ENCODE data around the gene PLXDC1.

Gene PLXDC1

GRCh38 chr17:39151150-39151942 is at the start of gene PLXDC1:
Gene PLXDC1 (minus strand): TSS chr17:39151637. CDS start chr17:39151437, 200 bp downstream.
- no peak for DNase-seq (ENCODE audit: low spot score)

DNA sequence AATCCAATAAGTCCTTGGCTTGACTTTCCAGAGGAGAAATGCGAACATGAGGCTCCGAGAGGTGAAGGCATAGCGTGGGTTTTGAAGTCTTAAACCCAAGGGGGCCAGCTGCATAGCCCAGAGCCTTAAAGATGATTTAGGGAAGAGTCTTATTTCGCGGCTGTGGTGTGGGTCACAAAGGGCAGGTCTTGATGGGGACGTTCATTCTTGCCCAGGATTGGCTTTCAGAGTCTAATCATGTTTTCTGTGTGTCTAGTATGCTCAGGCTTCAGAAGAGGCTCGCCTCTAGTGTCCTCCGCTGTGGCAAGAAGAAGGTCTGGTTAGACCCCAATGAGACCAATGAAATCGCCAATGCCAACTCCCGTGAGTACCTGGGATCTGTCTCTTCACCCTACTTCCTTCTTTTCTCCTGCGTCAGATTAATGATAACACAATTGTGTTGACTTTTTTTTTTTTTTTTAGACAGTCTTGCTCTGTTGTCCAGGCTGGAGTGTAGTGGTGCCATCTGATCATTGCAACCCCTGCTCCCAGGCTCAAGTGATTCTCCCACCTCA is 49.6 kb upstream of the PLXDC1 start:
- DNase-seq (ENCODE audit: low spot score), result no peak

GRCh38 chr17:39200070-39200879 is 48.8 kb upstream of the PLXDC1 start, which contains the start of gene RPL19:
Gene RPL19 (plus strand): TSS chr17:39200283. CDS start chr17:39200345, 62 bp downstream.
- DNase-seq (ENCODE audit: low spot score), result peak; percentile 87

- peak; percentile 81 for DNase-seq (ENCODE audit: low spot score)
These were observed 48.3 kb upstream of the PLXDC1 start for GRCh38 chr17:39199820-39200069.

GRCh38 chr17:39198186-39198566 is 46.7 kb upstream of the PLXDC1 start:
- no peak for DNase-seq (ENCODE audit: low spot score)

GRCh38 chr17:39197380-39198185 is 46.1 kb upstream of the PLXDC1 start, which contains the start of gene CACNB1:
Gene CACNB1 (minus strand): TSS chr17:39197669. CDS start chr17:39197495, 174 bp downstream.
- peak; percentile 90 for DNase-seq (ENCODE audit: low spot score)

- DNase-seq (ENCODE audit: low spot score), result no peak
These were observed 45.4 kb upstream of the PLXDC1 start for GRCh38 chr17:39196808-39197291.

DNA sequence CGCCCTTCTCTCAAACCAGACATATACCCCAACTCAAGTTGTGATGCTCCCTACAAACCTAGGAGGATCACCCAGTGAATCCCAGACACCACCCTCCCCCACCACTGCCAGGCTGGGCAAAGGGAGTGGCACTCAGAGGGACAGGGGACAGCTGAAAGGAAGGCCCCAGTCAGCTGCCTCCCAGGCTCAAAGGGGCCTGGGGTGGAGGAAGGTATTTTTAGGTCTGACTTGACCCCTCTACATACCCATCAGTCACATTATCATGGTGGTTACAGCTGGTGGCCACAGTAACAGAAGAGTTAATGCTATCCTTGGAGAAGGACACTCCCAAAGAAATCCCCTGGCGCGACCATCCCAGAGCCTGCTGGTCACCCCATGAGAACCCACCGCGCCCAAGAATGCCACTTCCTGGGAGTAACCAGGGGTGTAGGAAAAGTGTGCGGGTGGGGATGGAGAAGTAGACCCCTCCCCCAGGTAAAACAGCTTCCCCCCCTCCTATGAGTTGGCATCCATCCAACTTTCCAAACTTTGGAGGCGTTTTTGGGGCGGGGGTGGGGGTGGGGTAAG is 44.9 kb upstream of the PLXDC1 start:
- no peak for DNase-seq (ENCODE audit: low spot score)

GRCh38 chr17:39195568-39196160 is 44.2 kb upstream of the PLXDC1 start:
- no peak for DNase-seq (ENCODE audit: low spot score)

GRCh38 chr17:39194985-39195524 is 43.6 kb upstream of the PLXDC1 start:
- no peak for DNase-seq (ENCODE audit: low spot score)

DNA sequence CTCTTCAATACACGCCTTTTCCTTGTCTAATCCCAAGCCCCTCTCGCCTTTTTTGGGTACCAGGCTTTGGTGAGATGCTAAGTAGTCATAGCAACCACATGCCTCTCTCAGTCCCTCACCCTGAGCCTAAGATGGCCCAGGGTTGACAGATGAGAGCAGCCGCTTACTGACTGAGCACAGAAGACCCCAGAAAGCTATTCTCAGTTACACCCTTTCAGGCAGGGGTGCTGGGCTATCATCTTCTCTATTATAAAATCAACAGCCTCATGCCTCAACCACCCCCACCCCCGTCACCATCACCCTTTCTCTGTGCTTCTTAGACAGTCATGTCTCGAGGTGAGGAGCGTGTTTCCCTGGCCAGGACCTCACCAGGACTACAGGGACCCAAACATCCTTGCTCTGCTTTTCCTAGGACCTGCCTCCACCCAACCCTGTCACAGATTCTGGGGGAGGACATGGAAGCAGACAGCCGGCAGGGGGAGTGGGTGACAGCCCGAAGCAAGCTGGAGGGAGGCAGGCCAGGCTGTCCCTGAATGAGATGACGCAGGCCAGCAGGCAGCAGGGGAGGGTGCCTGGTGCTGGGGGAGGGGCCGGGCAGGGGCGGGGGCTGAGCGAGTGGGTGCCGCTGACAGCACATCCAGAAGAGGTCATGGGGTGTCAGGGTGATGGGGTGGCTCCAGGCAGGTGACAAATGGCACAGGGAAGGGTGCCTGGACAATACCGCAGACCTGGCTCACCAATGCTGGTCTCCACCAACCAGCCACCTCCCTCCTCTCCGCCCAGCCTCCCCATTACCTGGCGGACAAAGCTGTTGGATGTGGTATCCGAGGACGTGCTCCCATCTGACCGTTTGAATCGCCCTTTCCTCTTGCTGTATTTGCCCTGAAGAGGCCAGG is 42.9 kb upstream of the PLXDC1 start:
- DNase-seq (ENCODE audit: low spot score), result no peak

DNA sequence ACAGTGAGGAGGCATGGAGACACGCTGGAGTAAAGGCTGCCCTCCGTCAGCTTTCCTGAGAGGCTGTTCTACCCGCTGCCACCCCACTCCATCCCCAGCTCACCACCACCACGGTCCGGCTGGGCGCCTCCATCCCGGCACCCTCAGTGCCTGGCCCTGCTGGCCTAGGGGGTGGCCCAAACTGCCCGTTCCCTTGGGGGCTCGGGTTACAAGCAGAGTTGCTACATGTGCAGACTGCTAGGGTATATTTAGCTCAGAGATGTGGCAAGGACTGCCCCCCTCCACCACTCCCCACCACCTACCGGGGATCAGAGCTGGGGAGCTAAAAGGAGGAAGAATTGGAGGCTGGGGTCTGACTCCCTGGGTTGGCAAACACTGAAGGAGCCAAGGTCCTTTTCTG is 41.9 kb upstream of the PLXDC1 start:
- no peak for DNase-seq (ENCODE audit: low spot score)

DNA sequence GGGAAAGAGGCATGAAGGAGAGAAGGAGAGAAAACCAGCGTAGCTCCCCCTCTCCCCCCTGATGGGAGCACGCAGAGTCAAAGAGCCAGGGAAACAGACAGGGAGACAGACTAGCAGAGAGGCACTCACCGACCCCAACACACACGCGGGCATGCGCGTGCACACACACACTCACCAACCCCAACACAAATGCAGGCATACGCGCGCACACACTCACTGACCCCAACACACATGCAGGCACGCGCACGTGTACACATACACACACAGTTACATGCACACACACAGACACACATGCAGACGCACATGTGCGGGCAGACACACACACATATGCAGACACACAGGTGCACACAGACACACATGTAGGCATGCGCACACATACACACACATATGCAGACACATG is 41.5 kb upstream of the PLXDC1 start:
- DNase-seq (ENCODE audit: low spot score), result no peak

- no peak for DNase-seq (ENCODE audit: low spot score)
These were observed 40.5 kb upstream of the PLXDC1 start for GRCh38 chr17:39191750-39192510.

- DNase-seq (ENCODE audit: low spot score), result no peak
These were observed 35.9 kb upstream of the PLXDC1 start for GRCh38 chr17:39187152-39187830.

DNA sequence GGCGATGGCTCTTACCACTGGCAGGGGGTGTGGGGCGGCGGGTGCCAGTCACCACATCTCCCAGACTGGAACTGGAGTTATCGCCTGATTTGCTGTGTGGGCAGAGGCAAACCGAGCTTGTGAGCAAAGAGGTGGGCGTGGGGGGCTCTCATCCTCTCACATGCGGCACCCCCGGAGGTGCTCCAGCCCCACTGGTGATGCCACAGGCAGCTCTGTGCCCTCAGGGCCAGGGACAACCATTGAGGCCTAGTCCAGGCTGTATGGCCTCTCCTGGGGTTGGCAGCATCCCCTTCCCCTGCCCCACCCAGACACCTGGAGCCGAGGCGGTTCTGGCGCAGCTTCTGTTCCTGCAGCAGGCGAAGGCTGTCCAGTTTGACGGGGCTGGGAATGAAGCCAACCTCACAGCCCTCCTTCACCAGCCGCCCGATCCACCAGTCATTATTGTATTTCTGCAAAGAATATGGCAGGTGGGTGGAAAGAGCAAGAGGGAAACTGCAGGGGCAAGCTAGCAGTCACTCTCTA is 35.1 kb upstream of the PLXDC1 start:
- no peak for DNase-seq (ENCODE audit: low spot score)

DNA sequence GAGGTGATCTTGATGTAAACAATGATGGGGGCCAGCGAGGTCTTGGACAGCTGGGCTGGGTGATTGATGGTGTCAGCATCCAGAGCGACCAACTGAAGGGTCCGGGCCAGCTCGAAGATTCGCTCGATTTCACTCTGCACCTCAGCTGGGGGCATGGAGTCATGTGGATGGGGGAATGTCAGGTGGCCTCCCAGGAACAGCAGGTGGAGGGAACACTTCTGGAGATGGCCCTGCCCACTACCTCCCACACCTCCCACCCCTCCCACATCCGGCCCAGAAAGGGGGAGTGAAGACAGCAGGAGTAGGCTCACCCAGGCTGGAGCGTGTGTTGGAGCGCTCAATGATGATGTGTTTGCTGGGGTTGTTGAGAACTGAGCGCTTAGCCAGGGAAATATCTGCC is 32.3 kb upstream of the PLXDC1 start:
- DNase-seq (ENCODE audit: low spot score), result no peak

DNA sequence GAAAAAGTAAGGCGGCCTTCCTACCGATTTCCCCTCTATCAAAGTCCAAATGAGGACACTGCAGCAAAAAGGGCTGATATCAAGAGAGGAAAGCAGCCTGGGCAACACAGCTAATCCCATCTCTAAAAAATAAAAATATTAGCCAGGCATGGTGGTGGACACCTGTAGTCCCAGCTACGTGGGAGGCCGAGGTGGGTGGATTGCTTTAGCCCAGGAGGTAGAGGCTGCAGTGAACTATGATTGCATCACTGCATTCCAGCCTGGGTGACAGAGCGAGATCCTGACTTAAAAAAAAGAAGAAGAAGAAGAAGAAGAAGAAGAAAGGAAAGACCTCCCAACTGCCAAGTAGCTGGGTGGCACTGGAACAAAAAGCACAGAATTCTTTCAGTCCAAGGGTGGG is 31.6 kb upstream of the PLXDC1 start:
- no peak for DNase-seq (ENCODE audit: low spot score)
